Measurements from ENCODE around the gene GPAT2.
"Not testable (repeated sequence)": the region's sequence is repeated elsewhere in the genome, so short reads cannot be mapped to it uniquely, and the experiment has no call there.

DNA sequence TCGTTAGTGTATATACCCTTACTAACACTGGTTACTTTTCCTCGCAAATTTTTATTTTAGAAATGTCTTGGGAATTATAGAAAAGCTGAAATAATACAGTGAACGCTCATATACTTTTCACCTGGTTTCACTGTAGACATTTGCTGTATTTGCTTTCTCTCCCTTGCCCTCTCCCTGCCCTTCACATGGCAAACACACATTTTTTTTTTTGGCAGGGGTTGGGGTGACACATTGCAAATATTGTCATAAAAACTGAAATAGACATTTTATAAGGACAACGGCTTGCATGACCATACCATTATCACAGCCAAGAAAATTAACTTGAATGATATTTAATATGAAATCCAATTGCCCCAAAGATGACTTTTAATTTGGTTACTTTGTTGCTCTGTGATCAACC lies 18.4 kb downstream of the GPAT2 start:
- not testable (repeated sequence) for TF ChIP-seq EZH2phosphoT487 (IDR thresholded peaks at IDR 0.05; ENCODE audit: borderline replicate concordance)
- TF ChIP-seq, protein P1, sequence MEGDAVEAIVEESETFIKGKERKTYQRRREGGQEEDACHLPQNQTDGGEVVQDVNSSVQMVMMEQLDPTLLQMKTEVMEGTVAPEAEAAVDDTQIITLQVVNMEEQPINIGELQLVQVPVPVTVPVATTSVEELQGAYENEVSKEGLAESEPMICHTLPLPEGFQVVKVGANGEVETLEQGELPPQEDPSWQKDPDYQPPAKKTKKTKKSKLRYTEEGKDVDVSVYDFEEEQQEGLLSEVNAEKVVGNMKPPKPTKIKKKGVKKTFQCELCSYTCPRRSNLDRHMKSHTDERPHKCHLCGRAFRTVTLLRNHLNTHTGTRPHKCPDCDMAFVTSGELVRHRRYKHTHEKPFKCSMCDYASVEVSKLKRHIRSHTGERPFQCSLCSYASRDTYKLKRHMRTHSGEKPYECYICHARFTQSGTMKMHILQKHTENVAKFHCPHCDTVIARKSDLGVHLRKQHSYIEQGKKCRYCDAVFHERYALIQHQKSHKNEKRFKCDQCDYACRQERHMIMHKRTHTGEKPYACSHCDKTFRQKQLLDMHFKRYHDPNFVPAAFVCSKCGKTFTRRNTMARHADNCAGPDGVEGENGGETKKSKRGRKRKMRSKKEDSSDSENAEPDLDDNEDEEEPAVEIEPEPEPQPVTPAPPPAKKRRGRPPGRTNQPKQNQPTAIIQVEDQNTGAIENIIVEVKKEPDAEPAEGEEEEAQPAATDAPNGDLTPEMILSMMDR (conservative IDR thresholded peaks at IDR 0.05; ENCODE audit: low read length) = not testable (repeated sequence)
